Hematopoietic multipotent progenitor cell (in vitro differentiated cells): ENCODE results near the gene PPP3CB. TPM values are rescaled to one million over a fixed set of nuclear protein-coding genes. Genes with fewer than 3 reads are reported as not detected.

Experiments
- DNase-seq, 3 donors: peaks; one replicate each; pipeline ENCODE4 v3.0.0-alpha.2; 2011 to 2015; ENCODE audit warnings: low read depth in 2 of 3, low spot score in 2 of 3
- total RNA-seq: library from RNA; depleted of rRNA; stranded (reverse); fragments of >200 nt; gene quantifications from one replicate; pipeline ENCODE4 v1.2.3, GENCODE V29; 2012

Gene PPP3CB
- total RNA-seq = 7.8 TPM

GRCh38 chr10:73495884-73496674 lies at the start of gene PPP3CB:
PPP3CB (minus strand) TSS chr10:73496024; CDS start chr10:73495889, 135 bp downstream.
- peak; percentile 86 to 98 (median 97) for DNase-seq

- DNase-seq = no peak
Observed at GRCh38 chr10:73545357-73545756, 49.5 kb upstream of the PPP3CB start.

- no peak for DNase-seq
Observed at GRCh38 chr10:73537709-73538108, 41.9 kb upstream of the PPP3CB start.

GRCh38 chr10:73537288-73537687 lies 41.5 kb upstream of the PPP3CB start:
- DNase-seq = peak in 2 of 3 donors; percentile 9 to 13

- no peak for DNase-seq
Observed at GRCh38 chr10:73534857-73535256, 39.0 kb upstream of the PPP3CB start.

- DNase-seq = peak; percentile 22 to 92 (median 72)
Observed at GRCh38 chr10:73529089-73529832, 33.4 kb upstream of the PPP3CB start.

GRCh38 chr10:73522263-73522662 lies 26.4 kb upstream of the PPP3CB start:
- DNase-seq = no peak

GRCh38 chr10:73519336-73519735 lies 23.5 kb upstream of the PPP3CB start:
- DNase-seq = no peak

GRCh38 chr10:73517166-73517888 lies 21.5 kb upstream of the PPP3CB start:
- DNase-seq = no peak

GRCh38 chr10:73512207-73512743 lies 16.5 kb upstream of the PPP3CB start:
- no peak for DNase-seq

- DNase-seq = no peak
Observed at GRCh38 chr10:73509695-73510094, 13.9 kb upstream of the PPP3CB start.

GRCh38 chr10:73506491-73506890 lies 10.7 kb upstream of the PPP3CB start:
- DNase-seq = no peak

- DNase-seq = no peak
Observed at GRCh38 chr10:73506074-73506473, 10.2 kb upstream of the PPP3CB start.

GRCh38 chr10:73503037-73503436 lies 7.2 kb upstream of the PPP3CB start:
- no peak for DNase-seq

- peak in 2 of 3 donors; percentile 10 to 44 for DNase-seq
Observed at GRCh38 chr10:73501651-73502050, 5.8 kb upstream of the PPP3CB start.

- no peak for DNase-seq
Observed at GRCh38 chr10:73497623-73498022, 1.8 kb upstream of the PPP3CB start.

GRCh38 chr10:73495226-73495883 lies 469 bp downstream of the PPP3CB start:
- peak; percentile 72 to 90 (median 90) for DNase-seq

- no peak for DNase-seq
Observed at GRCh38 chr10:73494877-73495225, 973 bp downstream of the PPP3CB start.

GRCh38 chr10:73494213-73494612 lies 1.6 kb downstream of the PPP3CB start:
- DNase-seq = no peak

GRCh38 chr10:73493781-73494180 lies 2.0 kb downstream of the PPP3CB start:
- DNase-seq = no peak

GRCh38 chr10:73486601-73487000 lies 9.2 kb downstream of the PPP3CB start:
- DNase-seq = no peak
